ENCODE results near the gene CRYBB1. TPM values are rescaled to one million over a fixed set of nuclear protein-coding genes. Genes with fewer than 3 reads are reported as not detected.

Gene CRYBB1
- total RNA-seq, 4 donors from 2014 or later, result 0.55 to 4.1 TPM; not detected in 2

- H3K9me3 ChIP-seq, result no peaks in the 10 kb centered on the region
- no peaks in the 10 kb centered on the region for H3K36me3 ChIP-seq
- intact Hi-C loops (cut with DNase I; ENCODE audit: low total_unique reads), result no loop called here
- H3K4me3 ChIP-seq, result no peak overlapping the region
- H3K27ac ChIP-seq, result no peak overlapping the region
- no peak for DNase-seq
- TF ChIP-seq, protein P1, sequence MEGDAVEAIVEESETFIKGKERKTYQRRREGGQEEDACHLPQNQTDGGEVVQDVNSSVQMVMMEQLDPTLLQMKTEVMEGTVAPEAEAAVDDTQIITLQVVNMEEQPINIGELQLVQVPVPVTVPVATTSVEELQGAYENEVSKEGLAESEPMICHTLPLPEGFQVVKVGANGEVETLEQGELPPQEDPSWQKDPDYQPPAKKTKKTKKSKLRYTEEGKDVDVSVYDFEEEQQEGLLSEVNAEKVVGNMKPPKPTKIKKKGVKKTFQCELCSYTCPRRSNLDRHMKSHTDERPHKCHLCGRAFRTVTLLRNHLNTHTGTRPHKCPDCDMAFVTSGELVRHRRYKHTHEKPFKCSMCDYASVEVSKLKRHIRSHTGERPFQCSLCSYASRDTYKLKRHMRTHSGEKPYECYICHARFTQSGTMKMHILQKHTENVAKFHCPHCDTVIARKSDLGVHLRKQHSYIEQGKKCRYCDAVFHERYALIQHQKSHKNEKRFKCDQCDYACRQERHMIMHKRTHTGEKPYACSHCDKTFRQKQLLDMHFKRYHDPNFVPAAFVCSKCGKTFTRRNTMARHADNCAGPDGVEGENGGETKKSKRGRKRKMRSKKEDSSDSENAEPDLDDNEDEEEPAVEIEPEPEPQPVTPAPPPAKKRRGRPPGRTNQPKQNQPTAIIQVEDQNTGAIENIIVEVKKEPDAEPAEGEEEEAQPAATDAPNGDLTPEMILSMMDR (IDR thresholded peaks at IDR 0.05), result no peak
- TF ChIP-seq POLR2A (IDR thresholded peaks at IDR 0.05), result no peak
- H3K4me1 ChIP-seq, result peaks cover 2 to 7% of the 10 kb centered on the region in 2 donors
- peaks cover 15 to 17% of the 10 kb centered on the region in 2 donors for H3K27me3 ChIP-seq
These were observed 43.2 kb upstream of the CRYBB1 start for GRCh38 chr22:26660961-26661578.

DNA sequence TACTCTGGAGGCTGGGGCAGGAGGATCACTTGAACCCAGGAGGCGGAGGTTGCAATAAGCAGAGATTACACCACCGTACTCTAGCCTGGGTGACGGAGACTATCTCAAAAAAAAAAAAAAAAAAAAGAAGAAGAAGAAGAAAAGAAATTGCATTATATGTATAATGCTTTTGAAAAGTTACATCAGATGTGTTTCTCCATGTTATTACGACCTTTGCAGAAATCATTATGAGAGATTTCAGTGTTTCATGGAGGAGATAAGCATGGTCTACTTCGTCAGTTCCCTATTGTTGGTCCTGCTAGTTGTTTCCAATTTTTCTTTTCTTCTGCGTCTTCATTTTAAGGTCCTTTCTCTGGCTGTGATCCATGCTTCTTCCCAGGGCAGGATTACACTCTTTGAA is 42.5 kb upstream of the CRYBB1 start:
- no peak overlapping the region for H3K27ac ChIP-seq
- TF ChIP-seq, protein P1 (IDR thresholded peaks at IDR 0.05), result no peak
- no peak for TF ChIP-seq POLR2A (IDR thresholded peaks at IDR 0.05)
- intact Hi-C loops (cut with DNase I; ENCODE audit: low total_unique reads), result no loop called here
- no peak overlapping the region for H3K4me3 ChIP-seq
- peaks cover 2 to 7% of the 10 kb centered on the region in 2 donors for H3K4me1 ChIP-seq
- no peaks in the 10 kb centered on the region for H3K9me3 ChIP-seq
- no peak for DNase-seq
- H3K27me3 ChIP-seq, result peaks cover 15 to 17% of the 10 kb centered on the region in 2 donors
- no peaks in the 10 kb centered on the region for H3K36me3 ChIP-seq

DNA sequence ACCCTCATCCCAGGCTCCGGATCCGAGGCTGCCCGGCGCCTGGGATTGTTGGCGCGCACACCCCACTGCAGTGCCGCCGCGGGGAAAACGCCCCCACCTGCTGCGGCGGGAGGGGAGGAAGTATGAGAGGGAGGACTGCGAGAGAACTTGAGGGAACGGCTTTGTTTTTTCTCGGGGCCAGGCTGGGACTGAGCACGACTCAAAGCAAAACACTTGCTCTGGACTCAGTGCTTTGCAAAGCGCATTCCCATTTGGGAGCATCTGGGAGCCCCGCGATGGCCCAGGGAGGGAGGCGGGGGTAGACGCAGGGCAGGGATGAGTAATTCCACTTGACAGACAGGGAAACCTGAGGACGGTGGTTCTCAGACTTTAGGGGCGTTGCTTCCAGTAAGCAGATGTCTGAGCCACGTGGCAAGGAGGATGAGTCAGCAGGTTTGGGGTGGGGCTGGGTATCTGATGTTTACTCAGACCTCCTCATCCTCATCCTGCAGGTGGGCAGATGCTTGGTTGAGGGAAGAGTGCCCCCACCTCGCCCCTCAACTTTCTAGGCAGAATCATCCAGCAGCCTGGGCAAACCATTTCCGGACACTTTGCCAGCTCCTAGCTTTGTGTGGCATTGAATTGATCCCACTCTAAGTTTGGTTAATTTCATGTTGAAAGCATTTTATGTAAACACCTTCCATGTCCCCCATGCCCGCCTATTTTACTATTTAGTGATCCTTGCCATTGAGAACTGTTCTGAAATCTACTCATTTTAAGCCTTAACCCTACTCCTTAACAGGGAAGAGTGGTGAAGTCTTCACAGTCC is 41.0 kb upstream of the CRYBB1 start:
- H3K4me3 ChIP-seq, result peak overlapping the region in 1 of 2 donors; percentile 8
- H3K9me3 ChIP-seq, result no peaks in the 10 kb centered on the region
- DNase-seq, result peak; percentile 51 to 55
- peaks cover 15 to 17% of the 10 kb centered on the region in 2 donors for H3K27me3 ChIP-seq
- peaks cover 2 to 7% of the 10 kb centered on the region in 2 donors for H3K4me1 ChIP-seq
- intact Hi-C loops (cut with DNase I; ENCODE audit: low total_unique reads), result no loop called here
- H3K36me3 ChIP-seq, result no peaks in the 10 kb centered on the region
- TF ChIP-seq, protein P1 (IDR thresholded peaks at IDR 0.05), result no peak
- TF ChIP-seq POLR2A (IDR thresholded peaks at IDR 0.05), result no peak
- H3K27ac ChIP-seq, result no peak overlapping the region

- Histone ChIP-seq H3K4me1 (peaks cover 2 to 7% of the 10 kb centered on the region in 2 donors), H3K9me3 (no peaks in the 10 kb centered on the region), H3K27me3 (peaks cover 15 to 17% of the 10 kb centered on the region in 2 donors), H3K4me3 (no peak overlapping the region), H3K36me3 (no peaks in the 10 kb centered on the region), H3K27ac (no peak overlapping the region)
- no peak for DNase-seq
- TF ChIP-seq, protein P1 (IDR thresholded peaks at IDR 0.05), result no peak
- TF ChIP-seq POLR2A (IDR thresholded peaks at IDR 0.05), result no peak
- intact Hi-C loops (cut with DNase I; ENCODE audit: low total_unique reads), result no loop called here
These were observed 40.3 kb upstream of the CRYBB1 start for GRCh38 chr22:26658161-26658560.

Data from uterus (tissue), 4 donors.